ENCODE data around the gene IRAK1BP1. TPM values are rescaled to one million over a fixed set of nuclear protein-coding genes. Genes with fewer than 3 reads are reported as not detected.

Gene IRAK1BP1
- total and polyA plus RNA-seq, 2 donors (not counting 1 experiment from before 2014, with no cell fraction given), result 2.3 to 3.0 TPM

DNA sequence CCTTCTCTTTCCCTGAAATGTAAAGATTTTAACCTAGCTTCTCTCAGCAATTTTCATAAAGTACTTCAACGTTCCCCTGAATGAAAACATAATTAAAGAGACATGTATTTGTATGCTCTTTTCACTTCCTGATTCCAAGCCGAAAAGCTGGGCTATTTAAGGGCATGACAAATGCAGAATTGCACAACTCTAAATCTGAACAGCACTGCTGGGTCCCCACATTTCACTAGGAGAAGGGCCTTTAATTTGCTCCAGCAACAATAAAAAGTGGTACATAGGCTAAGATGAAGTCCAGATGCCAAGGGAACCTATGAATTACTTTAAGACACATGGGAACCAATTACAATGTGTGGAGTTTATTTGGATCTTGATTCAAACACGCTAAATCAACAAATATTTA is 42.0 kb downstream of the IRAK1BP1 start:
- no peak overlapping the region for H3K4me3 Mint-ChIP-seq
- no peak overlapping the region for H2AFZ ChIP-seq (ENCODE audit: insufficient read depth, low read depth, low read length, poor library complexity, severe bottlenecking)

DNA sequence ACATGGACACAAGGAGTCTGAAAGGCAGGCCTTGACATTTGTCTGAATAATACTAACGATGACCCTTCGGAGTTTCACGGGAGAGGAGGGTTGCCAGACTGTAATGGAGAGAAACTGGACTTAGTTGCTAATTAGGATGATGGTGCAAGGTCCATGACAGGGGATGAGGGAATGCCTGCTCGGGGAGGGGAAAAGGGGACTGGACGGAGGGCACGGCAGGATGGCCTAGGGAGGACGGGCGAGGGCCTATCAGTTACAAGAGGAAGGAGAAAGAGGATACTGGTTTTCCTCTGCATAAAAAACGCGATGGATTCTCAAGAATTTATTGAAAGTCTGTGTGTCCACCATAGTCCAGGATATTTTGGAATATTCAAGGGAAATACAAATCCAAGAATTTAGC is 42.7 kb downstream of the IRAK1BP1 start:
- H2AFZ ChIP-seq (ENCODE audit: insufficient read depth, low read depth, low read length, poor library complexity, severe bottlenecking), result no peak overlapping the region
- ATAC-seq (ENCODE audit: low read depth) (no peak), DNase-seq (no peak)
- H3K4me2 ChIP-seq (replicated peaks; ENCODE audit: low read depth, low read length, poor library complexity, severe bottlenecking), result peak overlapping the region; percentile 59
- H3K79me2 ChIP-seq (ENCODE audit: control insufficient read depth, insufficient read depth, low read length), result no peaks in the 10 kb centered on the region
- no peaks in the 10 kb centered on the region for H3K36me3 ChIP-seq (replicated peaks in 1 of 2; ENCODE audit: control extremely low read depth in 1 of 2, control insufficient read depth in 1 of 2, extremely low read depth in 1 of 2, insufficient read depth in 2 of 2, low read length in 1 of 2)
- CTCF ChIA-PET, result no interaction called here
- Mint-ChIP-seq H3K4me3 (peak overlapping the region; percentile 24), H3K4me1 (peaks cover 19% of the 10 kb centered on the region), H3K27ac (no peak overlapping the region), H3K27me3 (peaks cover 30% of the 10 kb centered on the region), H3K9me3 (ENCODE audit: insufficient read depth) (no peaks in the 10 kb centered on the region)
- TF ChIP-seq, protein P1, sequence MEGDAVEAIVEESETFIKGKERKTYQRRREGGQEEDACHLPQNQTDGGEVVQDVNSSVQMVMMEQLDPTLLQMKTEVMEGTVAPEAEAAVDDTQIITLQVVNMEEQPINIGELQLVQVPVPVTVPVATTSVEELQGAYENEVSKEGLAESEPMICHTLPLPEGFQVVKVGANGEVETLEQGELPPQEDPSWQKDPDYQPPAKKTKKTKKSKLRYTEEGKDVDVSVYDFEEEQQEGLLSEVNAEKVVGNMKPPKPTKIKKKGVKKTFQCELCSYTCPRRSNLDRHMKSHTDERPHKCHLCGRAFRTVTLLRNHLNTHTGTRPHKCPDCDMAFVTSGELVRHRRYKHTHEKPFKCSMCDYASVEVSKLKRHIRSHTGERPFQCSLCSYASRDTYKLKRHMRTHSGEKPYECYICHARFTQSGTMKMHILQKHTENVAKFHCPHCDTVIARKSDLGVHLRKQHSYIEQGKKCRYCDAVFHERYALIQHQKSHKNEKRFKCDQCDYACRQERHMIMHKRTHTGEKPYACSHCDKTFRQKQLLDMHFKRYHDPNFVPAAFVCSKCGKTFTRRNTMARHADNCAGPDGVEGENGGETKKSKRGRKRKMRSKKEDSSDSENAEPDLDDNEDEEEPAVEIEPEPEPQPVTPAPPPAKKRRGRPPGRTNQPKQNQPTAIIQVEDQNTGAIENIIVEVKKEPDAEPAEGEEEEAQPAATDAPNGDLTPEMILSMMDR (IDR thresholded peaks at IDR 0.05), result no peak
- no peak for TF ChIP-seq EZH2 (IDR thresholded peaks at IDR 0.05; ENCODE audit: borderline replicate concordance, insufficient read depth, low read depth, low read length, poor library complexity, severe bottlenecking)
- WGBS (ENCODE audit: insufficient coverage), result 97% methylated on average over 7 of the region's 10 CpGs
- no peak overlapping the region for H3K9ac ChIP-seq (ENCODE audit: low read length)
- no peak overlapping the region for H3K4me3 ChIP-seq (ENCODE audit: control extremely low read depth in 1 of 5, extremely low read depth in 1 of 5, insufficient read depth in 1 of 5, low read depth in 2 of 5, low read length in 4 of 5)
- H3K27me3 ChIP-seq (replicated peaks in 1 of 4; ENCODE audit: control extremely low read depth in 1 of 4, control insufficient read depth in 3 of 4, insufficient read depth in 4 of 4, low read length in 3 of 4), result peaks cover 0 to 21% (median 8%) of the 10 kb centered on the region in 4 experiments
- no peaks in the 10 kb centered on the region for H4K20me1 ChIP-seq (ENCODE audit: control insufficient read depth, insufficient read depth, low read length, poor library complexity, severe bottlenecking)
- H3K9me3 ChIP-seq (ENCODE audit: control extremely low read depth in 1 of 3, control insufficient read depth in 2 of 3, insufficient read depth in 1 of 3, low read length in 2 of 3), result no peaks in the 10 kb centered on the region
- POLR2A ChIA-PET, result no interaction called here
- intact Hi-C loops (cut with micrococcal nuclease), result no loop called here
- H3K27ac ChIP-seq (ENCODE audit: low read length in 2 of 2), result no peak overlapping the region
- H3K4me1 ChIP-seq (ENCODE audit: control insufficient read depth in 2 of 2, insufficient read depth in 2 of 2, low read length in 2 of 2), result peaks cover 9% of the 10 kb centered on the region in 2 donors

More for the DNA sequence above, 42.0 kb downstream of the IRAK1BP1 start:
- H3K4me1 Mint-ChIP-seq, result peaks cover 19% of the 10 kb centered on the region
- Histone ChIP-seq H3K4me1 (ENCODE audit: control insufficient read depth in 2 of 2, insufficient read depth in 2 of 2, low read length in 2 of 2) (peaks cover 9% of the 10 kb centered on the region in 2 donors), H3K27ac (ENCODE audit: low read length in 2 of 2) (no peak overlapping the region), H3K4me2 (replicated peaks; ENCODE audit: low read depth, low read length, poor library complexity, severe bottlenecking) (no peak overlapping the region), H3K9ac (ENCODE audit: low read length) (no peak overlapping the region), H3K27me3 (replicated peaks in 1 of 4; ENCODE audit: control extremely low read depth in 1 of 4, control insufficient read depth in 3 of 4, insufficient read depth in 4 of 4, low read length in 3 of 4) (peaks cover 0 to 21% (median 8%) of the 10 kb centered on the region in 4 experiments), H3K9me3 (ENCODE audit: control extremely low read depth in 1 of 3, control insufficient read depth in 2 of 3, insufficient read depth in 1 of 3, low read length in 2 of 3) (no peaks in the 10 kb centered on the region), H3K36me3 (replicated peaks in 1 of 2; ENCODE audit: control extremely low read depth in 1 of 2, control insufficient read depth in 1 of 2, extremely low read depth in 1 of 2, insufficient read depth in 2 of 2, low read length in 1 of 2) (no peaks in the 10 kb centered on the region), H3K79me2 (ENCODE audit: control insufficient read depth, insufficient read depth, low read length) (no peaks in the 10 kb centered on the region), H3K4me3 (ENCODE audit: control extremely low read depth in 1 of 5, extremely low read depth in 1 of 5, insufficient read depth in 1 of 5, low read depth in 2 of 5, low read length in 4 of 5) (no peak overlapping the region), H4K20me1 (ENCODE audit: control insufficient read depth, insufficient read depth, low read length, poor library complexity, severe bottlenecking) (no peaks in the 10 kb centered on the region)
- DNase-seq (no peak), ATAC-seq (ENCODE audit: low read depth) (no peak)
- intact Hi-C loops (cut with micrococcal nuclease), result no loop called here
- ChIA-PET CTCF (no interaction called here), POLR2A (no interaction called here)
- no peak for TF ChIP-seq EZH2 (IDR thresholded peaks at IDR 0.05; ENCODE audit: borderline replicate concordance, insufficient read depth, low read depth, low read length, poor library complexity, severe bottlenecking)
- TF ChIP-seq, protein P1 (IDR thresholded peaks at IDR 0.05), result no peak
- WGBS (ENCODE audit: insufficient coverage), result no CpG with 5 or more reads among the region's 3 CpGs
- no peaks in the 10 kb centered on the region for H3K9me3 Mint-ChIP-seq (ENCODE audit: insufficient read depth)
- peaks cover 30% of the 10 kb centered on the region for H3K27me3 Mint-ChIP-seq
- H3K27ac Mint-ChIP-seq, result no peak overlapping the region
